H1 (cell line): Measurements from ENCODE around the gene LMX1B. TPM values are rescaled to one million over a fixed set of nuclear protein-coding genes. Genes with fewer than 3 reads are reported as not detected.

ENCODE experiments used
- CTCF ChIA-PET: fragments of 300-600 bp; sonication (Branson Sonifier 250); formaldehyde crosslinking; loops from one replicate; lab custom pipeline; 2021; ENCODE audit not compliant: partially characterized antibody; lab: Charles Lee
- POLR2A ChIA-PET: fragments of 300-600 bp; sonication (Branson Sonifier 250); formaldehyde crosslinking; loops from one replicate; lab custom pipeline; 2021; ENCODE audit warnings: inconsistent platforms; ENCODE audit not compliant: partially characterized antibody; lab: Charles Lee
- DNase-seq, 2 experiments: peaks; one replicate each; pipeline versions ENCODE4 v3.0.0 to v3.0.0-alpha.2; 2010 to 2022; ENCODE audit warnings: low spot score in 2 of 2, low read depth in 1 of 2, mixed read lengths in 1 of 2
- FAIRE-seq: peaks from 2 replicates; lab custom pipeline; 2011; peaks lifted over from hg19 to GRCh38; lab: Jason Lieb, UNC
- H2AFZ ChIP-seq: 2 replicates; pipeline ENCODE4 v1.8.1; 2012; ENCODE audit warnings: low read length, inconsistent platforms
- H2AK5ac ChIP-seq: 2 replicates; pipeline ENCODE4 v1.6.1; 2013; ENCODE audit warnings: low read depth, low read length
- H2BK120ac ChIP-seq: replicated peaks from 2 replicates; pipeline ENCODE3; 2013; ENCODE audit warnings: low read depth, low read length, inconsistent platforms
- H2BK12ac ChIP-seq: 2 replicates; pipeline ENCODE4 v1.6.1; 2013; ENCODE audit warnings: low read depth, low read length
- H2BK15ac ChIP-seq: 2 replicates; pipeline ENCODE4 v1.6.1; 2013; ENCODE audit warnings: low read length
- H2BK20ac ChIP-seq: 2 replicates; pipeline ENCODE4 v1.6.1; 2013; ENCODE audit warnings: low read length
- H2BK5ac ChIP-seq: 2 replicates; pipeline ENCODE4 v1.6.1; 2013; ENCODE audit warnings: low read depth, low read length
- H3K14ac ChIP-seq: 2 replicates; pipeline ENCODE4 v1.6.1; 2013; ENCODE audit warnings: inconsistent platforms; ENCODE audit not compliant: insufficient read length
- H3K18ac ChIP-seq: 2 replicates; pipeline ENCODE4 v1.6.1; 2013; ENCODE audit warnings: low read length; ENCODE audit errors: extremely low read depth
- H3K23ac ChIP-seq: 2 replicates; pipeline ENCODE4 v1.6.1; 2013; ENCODE audit warnings: inconsistent platforms; ENCODE audit not compliant: insufficient read length
- H3K23me2 ChIP-seq: 2 replicates; pipeline ENCODE4 v1.6.1; 2013; ENCODE audit warnings: low read depth, low read length
- H3K27ac ChIP-seq: 2 replicates; pipeline ENCODE4 v1.6.1; 2011; ENCODE audit warnings: low read depth, low read length, inconsistent platforms
- H3K27me3 ChIP-seq, 4 experiments: replicated peaks in 1 of 4; 1 replicate in 1 of 4; 2 replicates in 3 of 4; pipeline versions ENCODE4 v1.6.1 to v1.8.1; 2011 to 2013; ENCODE audit warnings: low read length in 3 of 4, mild to moderate bottlenecking in 3 of 4, inconsistent platforms in 2 of 4, mixed read lengths in 2 of 4, moderate library complexity in 1 of 4; ENCODE audit not compliant: control insufficient read depth in 3 of 4, insufficient read depth in 3 of 4; ENCODE audit errors: extremely low read depth in 1 of 4
- H3K36me3 ChIP-seq, 4 experiments: 2 replicates each; pipeline versions ENCODE4 v1.6.1 to v1.8.1; 2011 to 2013; ENCODE audit warnings: mild to moderate bottlenecking in 4 of 4, low read length in 3 of 4, moderate library complexity in 2 of 4, control low read depth in 1 of 4, inconsistent platforms in 1 of 4; ENCODE audit not compliant: insufficient read depth in 4 of 4, control insufficient read depth in 2 of 4
- H3K4ac ChIP-seq: replicated peaks from 2 replicates; pipeline ENCODE3; 2013; ENCODE audit warnings: low read length, low read depth, mixed read lengths, inconsistent platforms; ENCODE audit not compliant: insufficient read length
- H3K4me1 ChIP-seq, 4 experiments: replicated peaks in 1 of 4; 1 replicate in 1 of 4; 2 replicates in 3 of 4; pipeline versions ENCODE4 v1.6.1 to v1.8.1; 2011 to 2013; ENCODE audit warnings: low read length in 3 of 4, inconsistent platforms in 2 of 4, mixed read lengths in 1 of 4; ENCODE audit not compliant: insufficient read depth in 4 of 4, control insufficient read depth in 3 of 4
- H3K4me2 ChIP-seq, 2 experiments: 2 replicates each; pipeline versions ENCODE4 v1.6.1 to v1.8.1; 2011 to 2013; ENCODE audit warnings: low read depth in 2 of 2, low read length in 2 of 2, control low read depth in 1 of 2, inconsistent platforms in 1 of 2, mild to moderate bottlenecking in 1 of 2; ENCODE audit not compliant: insufficient read depth in 1 of 2
- H3K4me3 ChIP-seq, 4 experiments: fragments of 200-600, 300-600 bp in 1 of 4; sonication (generic), shearing (Covaris generic), sonication (Bioruptor Twin) in 1 of 4; 2 replicates each; pipeline versions ENCODE4 v1.5.1 to v1.8.1; 2011 to 2016; ENCODE audit warnings: low read length in 4 of 4, low read depth in 3 of 4, control low read depth in 2 of 4, inconsistent platforms in 2 of 4, mild to moderate bottlenecking in 2 of 4, mixed read lengths in 1 of 4, moderate library complexity in 1 of 4; ENCODE audit not compliant: insufficient read depth in 2 of 4; ENCODE audit errors: extremely low read depth in 1 of 4
- H3K56ac ChIP-seq: replicated peaks from 2 replicates; pipeline ENCODE3; 2013; ENCODE audit warnings: low read depth, mild to moderate bottlenecking, mixed read lengths, low read length, inconsistent platforms; ENCODE audit not compliant: insufficient read length
- H3K79me1 ChIP-seq: 2 replicates; pipeline ENCODE4 v1.6.1; 2013; ENCODE audit warnings: low read depth, low read length, control low read depth
- H3K79me2 ChIP-seq, 2 experiments: 2 replicates each; pipeline versions ENCODE4 v1.6.1 to v1.8.1; 2012 to 2013; ENCODE audit warnings: low read length in 2 of 2, mild to moderate bottlenecking in 2 of 2, inconsistent platforms in 1 of 2; ENCODE audit not compliant: insufficient read depth in 2 of 2, control insufficient read depth in 1 of 2
- H3K9ac ChIP-seq, 4 experiments: replicated peaks in 1 of 4; 1 replicate in 1 of 4; 2 replicates in 3 of 4; pipeline versions ENCODE4 v1.6.1 to v1.8.1; 2011 to 2013; ENCODE audit warnings: low read depth in 3 of 4, low read length in 3 of 4, control low read depth in 2 of 4, mild to moderate bottlenecking in 2 of 4, moderate library complexity in 2 of 4, inconsistent platforms in 1 of 4; ENCODE audit errors: extremely low read depth in 1 of 4
- H3K9me3 ChIP-seq, 2 experiments: 2 replicates each; pipeline versions ENCODE4 v1.6.1 to v1.8.1; 2012 to 2013; ENCODE audit warnings: mild to moderate bottlenecking in 2 of 2, moderate library complexity in 2 of 2, control low read depth in 1 of 2, inconsistent platforms in 1 of 2, low read depth in 1 of 2, low read length in 1 of 2, mixed read lengths in 1 of 2; ENCODE audit not compliant: insufficient read depth in 2 of 2
- H4K20me1 ChIP-seq, 2 experiments: replicated peaks in 1 of 2; 2 replicates each; pipeline versions ENCODE3 to v1.8.1; 2011 to 2013; ENCODE audit warnings: inconsistent platforms in 2 of 2, low read length in 2 of 2, mild to moderate bottlenecking in 1 of 2; ENCODE audit not compliant: insufficient read depth in 2 of 2, control insufficient read depth in 1 of 2
- H4K5ac ChIP-seq: 2 replicates; pipeline ENCODE4 v1.6.1; 2013; ENCODE audit warnings: low read length, low read depth, mixed read lengths, inconsistent platforms; ENCODE audit not compliant: insufficient read length
- H4K8ac ChIP-seq: 2 replicates; pipeline ENCODE4 v1.8.0; 2013; ENCODE audit warnings: mild to moderate bottlenecking, moderate library complexity, low read length, inconsistent platforms; ENCODE audit not compliant: insufficient read depth; ENCODE audit errors: extremely low read depth
- H4K91ac ChIP-seq: replicated peaks from 2 replicates; pipeline ENCODE3; 2013; ENCODE audit warnings: low read length, mixed read lengths, inconsistent platforms; ENCODE audit not compliant: insufficient read length
- EZH2 ChIP-seq: fragments of 200-600 bp; sonication (generic); IDR thresholded peaks from 2 replicates; pipeline ENCODE4 v1.7.1; 2012; ENCODE audit warnings: low read depth, mild to moderate bottlenecking, moderate library complexity, low read length, inconsistent platforms; ENCODE audit not compliant: severe bottlenecking
- KDM4A ChIP-seq: IDR thresholded peaks from one replicate; pipeline ENCODE4 v1.7.1; 2012; ENCODE audit warnings: low read depth, mild to moderate bottlenecking, moderate library complexity, low read length, inconsistent platforms; ENCODE audit not compliant: severe bottlenecking
- SIX5 ChIP-seq: IDR thresholded peaks from 2 replicates; pipeline ENCODE4 v1.6.1; 2011; ENCODE audit warnings: mild to moderate bottlenecking, low read depth, low read length
- SUZ12 ChIP-seq: fragments of 200-600 bp; sonication (generic); IDR thresholded peaks from 2 replicates; pipeline ENCODE4 v1.6.1; 2012; ENCODE audit warnings: mild to moderate bottlenecking, inconsistent platforms, low read length, moderate library complexity, mixed read lengths
- WGBS, 2 experiments: shearing (Covaris generic) in 1 of 2; methylation state at CpG; one replicate each; pipeline versions ENCODE4 v1.1.6 to v1.1.7; 2013 to 2015; ENCODE audit warnings: low lambda C conversion rate in 2 of 2, mixed read lengths in 2 of 2, inconsistent platforms in 1 of 2, low coverage in 1 of 2, missing lambda C conversion rate in 1 of 2; ENCODE audit not compliant: insufficient replicate concordance in 2 of 2, insufficient coverage in 1 of 2, insufficient read length in 1 of 2; ENCODE audit errors: extremely low coverage in 1 of 2, missing lambda C conversion rate in 1 of 2; 5-methylcytosine and 5-hydroxymethylcytosine counted together
- polyA plus RNA-seq, 7 experiments: library from polyadenylated mRNA; depleted of rRNA in 3 of 7; stranded (reverse) in 5 of 7; unstranded in 2 of 7; fragments of >200 nt in 5 of 7; fragments of 200-250 nt in 2 of 7; gene quantifications; 1 replicate in 5 of 7; 2 replicates in 1 of 7; 4 replicates in 1 of 7; pipeline versions ENCODE4 v1.2.1 to v1.2.3, GENCODE V29; 2011 to 2013; ENCODE audit warnings: missing spikeins in 2 of 7, mixed read lengths in 2 of 7
- total RNA-seq: library from RNA; stranded (reverse); fragmentation: NEBNext Ultra II Directional; extraction: Animal tissue kit (Norgen Biotek cat#: 25700); gene quantifications from 2 replicates; pipeline ENCODE4 v1.2.1, GENCODE V29; 2021

LMX1B gene
- total and polyA plus RNA-seq, 2 of the 8 experiments (the other 6 are each of a cell fraction or from before 2014, with no cell fraction given), result 0.09 to 0.37 TPM

DNA sequence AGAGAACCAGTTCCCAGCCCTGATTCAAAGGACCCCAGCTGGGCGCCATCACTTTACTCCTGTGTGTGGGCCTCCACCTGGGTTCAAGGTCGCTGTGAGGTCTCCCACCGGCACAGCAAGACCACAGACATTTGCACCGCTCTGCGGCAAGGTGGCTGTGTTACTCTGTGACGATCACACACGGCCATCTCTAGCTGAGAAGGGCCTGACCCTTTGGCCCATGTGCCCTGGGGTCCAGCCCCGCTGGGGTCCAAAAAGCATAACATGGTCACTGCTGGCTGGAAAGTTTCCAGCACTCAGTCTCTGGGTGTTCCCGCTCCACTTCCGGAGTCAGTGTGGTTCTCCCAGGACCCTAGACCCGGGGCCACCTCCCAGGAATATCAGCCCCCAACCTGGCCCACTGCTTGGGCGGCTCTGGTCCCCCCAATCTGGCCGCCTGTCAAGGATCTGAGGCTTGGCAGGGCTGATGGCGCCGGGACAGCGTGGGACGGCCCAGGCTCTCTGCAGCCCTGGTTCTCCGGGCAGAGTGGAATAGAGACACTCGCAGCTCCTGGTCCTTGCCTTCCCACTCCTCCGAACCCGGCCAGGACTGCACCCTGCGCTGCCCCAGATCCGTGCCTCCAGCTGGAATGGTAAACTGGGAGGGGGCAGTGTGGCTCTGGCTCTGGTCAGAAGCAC is 3.9 kb upstream of the LMX1B start:
- peak overlapping the region; percentile 68 to 86 for H3K4me2 ChIP-seq
- H3K4me3 ChIP-seq, result peak overlapping the region in 1 of 4 experiments; percentile 63; a peak in 3 of 8 replicates
- no peaks in the 10 kb centered on the region for H3K79me1 ChIP-seq
- H4K5ac ChIP-seq, result no peak overlapping the region
- H3K23ac ChIP-seq, result no peak overlapping the region
- H3K27me3 ChIP-seq, result peaks cover 61 to 76% (median 68%) of the 10 kb centered on the region in 4 experiments
- ChIA-PET POLR2A (interaction anchor here (2.5 kb wide), 1 partner anchor 67 kb away, joined by 9 read pairs; no protein-coding TSS in a partner anchor), CTCF (interaction anchor here (0.6 to 5.8 kb wide), 23 partner anchors 7 to 182 kb away, joined by 3 to 54 read pairs (median 3); no protein-coding TSS in a partner anchor)
- no peak overlapping the region for H3K9ac ChIP-seq
- FAIRE-seq (no peak), DNase-seq (no peak)
- no peak overlapping the region for H4K91ac ChIP-seq
- H2AFZ ChIP-seq, result no peak overlapping the region
- H3K4ac ChIP-seq, result no peak overlapping the region
- peaks cover 0 to 7% (median 0%) of the 10 kb centered on the region in 4 experiments; a peak in 1 of 8 replicates for H3K36me3 ChIP-seq
- no peak overlapping the region for H2BK120ac ChIP-seq
- 34% methylated on average over 21 of the region's 23 CpGs; no CpG with 5 or more reads in 1 of the 2 experiments for WGBS, 2 experiments
- H3K23me2 ChIP-seq, result peaks cover 12% of the 10 kb centered on the region; the same call in 1 of the 2 replicates
- no peaks in the 10 kb centered on the region for H3K79me2 ChIP-seq
- no peak overlapping the region for H2BK20ac ChIP-seq
- no peak overlapping the region for H3K14ac ChIP-seq
- H2BK5ac ChIP-seq, result no peak overlapping the region
- no peaks in the 10 kb centered on the region for H3K9me3 ChIP-seq
- H2BK15ac ChIP-seq, result peak overlapping the region; percentile 90; the same call in 1 of the 2 replicates
- peaks cover 5 to 36% (median 23%) of the 10 kb centered on the region in 4 experiments for H3K4me1 ChIP-seq
- H3K27ac ChIP-seq, result no peak overlapping the region
- H4K20me1 ChIP-seq, result peaks cover 7 to 11% of the 10 kb centered on the region in 2 experiments
- H3K18ac ChIP-seq, result 0 out of 2 replicates have a peak overlapping the region, but pooled peaks have one; percentile 38
- H3K56ac ChIP-seq, result no peak overlapping the region
- H4K8ac ChIP-seq, result no peak overlapping the region
- no peak overlapping the region for H2AK5ac ChIP-seq
- H2BK12ac ChIP-seq, result 0 out of 2 replicates have a peak overlapping the region, but pooled peaks have one; percentile 14
- TF ChIP-seq EZH2, result peak; percentile 21
- TF ChIP-seq SUZ12, result peak; percentile 7; the same call in 1 of the 2 replicates
- TF ChIP-seq SIX5, result no peak
- TF ChIP-seq KDM4A, result peak; percentile 4
